ENCODE data around the gene TRAPPC5. TPM values are rescaled to one million over a fixed set of nuclear protein-coding genes. Genes with fewer than 3 reads are reported as not detected.

TRAPPC5 gene
- total and polyA plus RNA-seq, 2 experiments from 2014 or later = 78.3 to 252 TPM

- Mint-ChIP-seq H3K27ac (no peak within 1 kb of the TSS), H3K27me3 (ENCODE audit: insufficient read depth, low read depth, poor library complexity) (peaks cover 30% of the 10 kb centered on the region), H3K36me3 (ENCODE audit: low read depth) (peaks cover 2% of the 10 kb centered on the region; the same call in 1 of the 3 replicates), H3K4me3 (no peak within 1 kb of the TSS), H3K4me1 (peaks cover 2% of the 10 kb centered on the region; the same call in 1 of the 3 replicates), H3K9me3 (peaks cover 6% of the 10 kb centered on the region)
- DNase-seq (ENCODE audit: low spot score) (no peak), ATAC-seq (no peak)
- Histone ChIP-seq H3K4me3 (no peak within 1 kb of the TSS), H3K9me2 (ENCODE audit: insufficient read depth) (no peaks in the 10 kb centered on the region), H3K27ac (ENCODE audit: low read depth) (no peak within 1 kb of the TSS), H3K4me2 (no peak within 1 kb of the TSS), H3K36me3 (ENCODE audit: insufficient read depth) (no peaks in the 10 kb centered on the region), H4K20me1 (replicated peaks; ENCODE audit: insufficient read depth) (no peaks in the 10 kb centered on the region), H3K4me1 (ENCODE audit: insufficient read depth) (no peaks in the 10 kb centered on the region), H3K27me3 (ENCODE audit: insufficient read depth) (peaks cover 13% of the 10 kb centered on the region; the same call in 1 of the 2 replicates), H3K79me2 (replicated peaks; ENCODE audit: insufficient read depth) (0 out of 2 replicates have a peak, but pooled peaks cover 3% of the 10 kb centered on the region), H3F3A (replicated peaks; ENCODE audit: low read depth) (no peaks in the 10 kb centered on the region), H2AFZ (no peak within 1 kb of the TSS)
- TF ChIP-seq EZH2phosphoT487 (IDR thresholded peaks at IDR 0.05; ENCODE audit: unreplicated experiment) (no peak), ZNF331 (CRISPR knock-in tag; IDR thresholded peaks at IDR 0.05; ENCODE audit: low read depth) (no peak), ZNF114 (CRISPR knock-in tag; IDR thresholded peaks at IDR 0.05) (no peak), CREB1 (CRISPR knock-in tag; IDR thresholded peaks at IDR 0.05; ENCODE audit: low read depth) (no peak), STAT1 (IDR thresholded peaks at IDR 0.05; ENCODE audit: unreplicated experiment) (no peak), ETS1 (IDR thresholded peaks at IDR 0.05) (no peak)
- TF ChIP-seq, protein P1, sequence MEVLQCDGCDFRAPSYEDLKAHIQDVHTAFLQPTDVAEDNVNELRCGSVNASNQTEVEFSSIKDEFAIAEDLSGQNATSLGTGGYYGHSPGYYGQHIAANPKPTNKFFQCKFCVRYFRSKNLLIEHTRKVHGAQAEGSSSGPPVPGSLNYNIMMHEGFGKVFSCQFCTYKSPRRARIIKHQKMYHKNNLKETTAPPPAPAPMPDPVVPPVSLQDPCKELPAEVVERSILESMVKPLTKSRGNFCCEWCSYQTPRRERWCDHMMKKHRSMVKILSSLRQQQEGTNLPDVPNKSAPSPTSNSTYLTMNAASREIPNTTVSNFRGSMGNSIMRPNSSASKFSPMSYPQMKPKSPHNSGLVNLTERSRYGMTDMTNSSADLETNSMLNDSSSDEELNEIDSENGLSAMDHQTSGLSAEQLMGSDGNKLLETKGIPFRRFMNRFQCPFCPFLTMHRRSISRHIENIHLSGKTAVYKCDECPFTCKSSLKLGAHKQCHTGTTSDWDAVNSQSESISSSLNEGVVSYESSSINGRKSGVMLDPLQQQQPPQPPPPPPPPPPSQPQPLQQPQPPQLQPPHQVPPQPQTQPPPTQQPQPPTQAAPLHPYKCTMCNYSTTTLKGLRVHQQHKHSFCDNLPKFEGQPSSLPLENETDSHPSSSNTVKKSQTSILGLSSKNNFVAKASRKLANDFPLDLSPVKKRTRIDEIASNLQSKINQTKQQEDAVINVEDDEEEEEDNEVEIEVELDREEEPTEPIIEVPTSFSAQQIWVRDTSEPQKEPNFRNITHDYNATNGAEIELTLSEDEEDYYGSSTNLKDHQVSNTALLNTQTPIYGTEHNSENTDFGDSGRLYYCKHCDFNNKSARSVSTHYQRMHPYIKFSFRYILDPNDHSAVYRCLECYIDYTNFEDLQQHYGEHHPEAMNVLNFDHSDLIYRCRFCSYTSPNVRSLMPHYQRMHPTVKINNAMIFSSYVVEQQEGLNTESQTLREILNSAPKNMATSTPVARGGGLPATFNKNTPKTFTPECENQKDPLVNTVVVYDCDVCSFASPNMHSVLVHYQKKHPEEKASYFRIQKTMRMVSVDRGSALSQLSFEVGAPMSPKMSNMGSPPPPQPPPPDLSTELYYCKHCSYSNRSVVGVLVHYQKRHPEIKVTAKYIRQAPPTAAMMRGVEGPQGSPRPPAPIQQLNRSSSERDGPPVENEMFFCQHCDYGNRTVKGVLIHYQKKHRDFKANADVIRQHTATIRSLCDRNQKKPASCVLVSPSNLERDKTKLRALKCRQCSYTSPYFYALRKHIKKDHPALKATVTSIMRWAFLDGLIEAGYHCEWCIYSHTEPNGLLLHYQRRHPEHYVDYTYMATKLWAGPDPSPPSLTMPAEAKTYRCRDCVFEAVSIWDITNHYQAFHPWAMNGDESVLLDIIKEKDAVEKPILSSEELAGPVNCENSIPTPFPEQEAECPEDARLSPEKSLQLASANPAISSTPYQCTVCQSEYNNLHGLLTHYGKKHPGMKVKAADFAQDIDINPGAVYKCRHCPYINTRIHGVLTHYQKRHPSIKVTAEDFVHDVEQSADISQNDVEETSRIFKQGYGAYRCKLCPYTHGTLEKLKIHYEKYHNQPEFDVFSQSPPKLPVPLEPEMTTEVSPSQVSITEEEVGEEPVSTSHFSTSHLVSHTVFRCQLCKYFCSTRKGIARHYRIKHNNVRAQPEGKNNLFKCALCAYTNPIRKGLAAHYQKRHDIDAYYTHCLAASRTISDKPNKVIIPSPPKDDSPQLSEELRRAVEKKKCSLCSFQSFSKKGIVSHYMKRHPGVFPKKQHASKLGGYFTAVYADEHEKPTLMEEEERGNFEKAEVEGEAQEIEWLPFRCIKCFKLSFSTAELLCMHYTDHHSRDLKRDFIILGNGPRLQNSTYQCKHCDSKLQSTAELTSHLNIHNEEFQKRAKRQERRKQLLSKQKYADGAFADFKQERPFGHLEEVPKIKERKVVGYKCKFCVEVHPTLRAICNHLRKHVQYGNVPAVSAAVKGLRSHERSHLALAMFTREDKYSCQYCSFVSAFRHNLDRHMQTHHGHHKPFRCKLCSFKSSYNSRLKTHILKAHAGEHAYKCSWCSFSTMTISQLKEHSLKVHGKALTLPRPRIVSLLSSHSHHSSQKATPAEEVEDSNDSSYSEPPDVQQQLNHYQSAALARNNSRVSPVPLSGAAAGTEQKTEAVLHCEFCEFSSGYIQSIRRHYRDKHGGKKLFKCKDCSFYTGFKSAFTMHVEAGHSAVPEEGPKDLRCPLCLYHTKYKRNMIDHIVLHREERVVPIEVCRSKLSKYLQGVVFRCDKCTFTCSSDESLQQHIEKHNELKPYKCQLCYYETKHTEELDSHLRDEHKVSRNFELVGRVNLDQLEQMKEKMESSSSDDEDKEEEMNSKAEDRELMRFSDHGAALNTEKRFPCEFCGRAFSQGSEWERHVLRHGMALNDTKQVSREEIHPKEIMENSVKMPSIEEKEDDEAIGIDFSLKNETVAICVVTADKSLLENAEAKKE (CRISPR knock-in tag; IDR thresholded peaks at IDR 0.05) = no peak
Measured at GRCh38 chr19:7676854-7677253, 3.8 kb upstream of the TRAPPC5 start, which contains the start of gene MCEMP1. Gene MCEMP1 (plus strand): TSS chr19:7677090. CDS start chr19:7677121, 31 bp downstream.
